Rectal smooth muscle tissue (tissue), 1 donor: ENCODE results near the gene ULBP1.
"Not testable (repeated sequence)": the region's sequence is repeated elsewhere in the genome, so short reads cannot be mapped to it uniquely, and the experiment has no call there.

Experiments
- H3K27ac ChIP-seq: one replicate; pipeline ENCODE4 v1.7.0; 2013; ENCODE audit warnings: low read depth, low read length, inconsistent platforms
- H3K27me3 ChIP-seq: one replicate; pipeline ENCODE4 v1.7.0; 2013; ENCODE audit warnings: low read length; ENCODE audit not compliant: control insufficient read depth, insufficient read depth
- H3K36me3 ChIP-seq: one replicate; pipeline ENCODE4 v1.7.0; 2013; ENCODE audit warnings: low read length; ENCODE audit not compliant: control insufficient read depth, insufficient read depth
- H3K4me1 ChIP-seq: one replicate; pipeline ENCODE4 v1.7.0; 2013; ENCODE audit warnings: low read length; ENCODE audit not compliant: control insufficient read depth, insufficient read depth
- H3K4me3 ChIP-seq: one replicate; pipeline ENCODE4 v1.7.0; 2013; ENCODE audit warnings: low read length
- H3K9ac ChIP-seq: one replicate; pipeline ENCODE4 v1.7.0; 2013; ENCODE audit warnings: low read length

ULBP1 gene, protein sequence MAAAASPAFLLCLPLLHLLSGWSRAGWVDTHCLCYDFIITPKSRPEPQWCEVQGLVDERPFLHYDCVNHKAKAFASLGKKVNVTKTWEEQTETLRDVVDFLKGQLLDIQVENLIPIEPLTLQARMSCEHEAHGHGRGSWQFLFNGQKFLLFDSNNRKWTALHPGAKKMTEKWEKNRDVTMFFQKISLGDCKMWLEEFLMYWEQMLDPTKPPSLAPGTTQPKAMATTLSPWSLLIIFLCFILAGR

DNA sequence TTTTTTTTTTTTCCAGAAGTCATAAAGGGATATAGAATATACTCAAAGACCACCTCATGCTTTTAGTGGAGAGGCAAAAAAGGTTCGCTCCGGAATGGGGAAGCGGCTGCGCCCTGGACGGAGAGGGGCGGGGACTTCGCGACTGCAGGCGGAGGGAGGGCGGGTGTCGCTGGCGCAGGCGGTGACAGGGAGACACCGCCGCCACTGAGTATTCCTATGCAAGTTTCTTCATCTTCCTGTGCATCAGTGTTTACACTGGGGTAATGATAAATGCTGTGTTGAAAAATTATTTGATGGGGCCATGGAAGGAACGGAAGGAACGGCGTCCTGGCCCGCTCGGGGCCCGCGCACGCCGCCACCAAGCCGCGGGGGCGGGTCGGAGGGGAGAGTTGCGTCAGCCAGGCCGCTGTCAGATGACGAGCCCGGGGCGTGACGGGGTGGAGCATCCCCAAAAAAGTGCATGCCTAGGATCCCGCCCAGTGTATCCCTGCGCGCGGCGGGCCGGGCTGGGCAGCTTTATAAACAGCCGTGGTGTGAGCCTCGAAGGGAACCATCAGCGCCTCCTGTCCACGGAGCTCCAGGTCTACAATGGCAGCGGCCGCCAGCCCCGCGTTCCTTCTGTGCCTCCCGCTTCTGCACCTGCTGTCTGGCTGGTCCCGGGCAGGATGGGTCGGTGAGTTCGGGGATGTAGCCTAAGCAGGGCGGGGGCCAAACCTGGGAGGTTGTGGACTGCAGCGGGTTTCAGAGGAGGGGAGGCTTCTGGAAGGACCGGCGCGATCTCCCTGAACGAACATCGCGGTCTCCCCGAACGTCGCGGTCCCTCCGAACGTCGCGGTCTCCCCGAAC lies at the start of gene ULBP1:
Gene ULBP1 (plus strand): TSS at position 482 of the 846 bp plus-strand sequence. CDS start 107 bp downstream, at position 589.
- no peak within 1 kb of the TSS for H3K27ac ChIP-seq
- H3K4me1 ChIP-seq, result peaks cover 5% of the 10 kb centered on the region
- no peak within 1 kb of the TSS for H3K9ac ChIP-seq
- no peaks in the 10 kb centered on the region for H3K36me3 ChIP-seq
- H3K4me3 ChIP-seq, result peak within 1 kb of the TSS; percentile 67
- H3K27me3 ChIP-seq, result peaks cover 40% of the 10 kb centered on the region

- Histone ChIP-seq H3K27ac (no peak overlapping the region), H3K27me3 (no peaks in the 10 kb centered on the region), H3K4me1 (no peaks in the 10 kb centered on the region), H3K4me3 (no peak overlapping the region), H3K36me3 (no peaks in the 10 kb centered on the region), H3K9ac (no peak overlapping the region)
Measured at GRCh38 chr6:149915970-149916865, 47.5 kb upstream of the ULBP1 start.

GRCh38 chr6:149917679-149918078 lies 46.1 kb upstream of the ULBP1 start:
- peaks cover 1% of the 10 kb centered on the region for H3K27me3 ChIP-seq
- no peak overlapping the region for H3K27ac ChIP-seq
- H3K4me1 ChIP-seq, result no peaks in the 10 kb centered on the region
- no peak overlapping the region for H3K4me3 ChIP-seq
- H3K36me3 ChIP-seq, result no peaks in the 10 kb centered on the region
- no peak overlapping the region for H3K9ac ChIP-seq

GRCh38 chr6:149918151-149918905 lies 45.4 kb upstream of the ULBP1 start:
- Histone ChIP-seq H3K9ac (no peak overlapping the region), H3K27ac (no peak overlapping the region), H3K27me3 (peaks cover 3% of the 10 kb centered on the region), H3K4me3 (no peak overlapping the region), H3K4me1 (no peaks in the 10 kb centered on the region), H3K36me3 (no peaks in the 10 kb centered on the region)

- not testable (repeated sequence) for H3K27me3 ChIP-seq, H3K27ac ChIP-seq, H3K4me1 ChIP-seq
Measured at GRCh38 chr6:149919126-149919833, 44.5 kb upstream of the ULBP1 start.

DNA sequence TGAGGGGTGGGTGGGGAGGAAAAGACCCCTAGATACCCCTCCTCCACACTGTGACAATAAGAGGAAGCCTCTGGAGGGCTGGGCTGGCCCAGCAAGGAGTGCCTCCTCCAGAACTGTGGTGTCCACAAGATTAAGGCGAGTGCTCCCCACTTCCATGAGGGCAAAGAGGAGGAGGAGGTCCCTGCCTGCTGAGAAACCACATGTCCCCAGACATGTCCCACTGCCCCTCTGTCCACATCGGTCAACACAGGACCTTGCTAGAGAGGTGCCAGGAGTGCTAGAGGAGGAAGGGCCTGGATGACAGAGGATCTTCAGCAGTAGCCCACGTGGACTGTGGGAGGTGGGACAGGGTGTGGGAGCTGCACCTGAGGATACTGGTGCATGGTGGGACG lies 43.9 kb upstream of the ULBP1 start:
- Histone ChIP-seq H3K4me1 (no peaks in the 10 kb centered on the region), H3K36me3 (no peaks in the 10 kb centered on the region), H3K9ac (no peak overlapping the region), H3K27me3 (peaks cover 3% of the 10 kb centered on the region), H3K4me3 (no peak overlapping the region), H3K27ac (no peak overlapping the region)

More at GRCh38 chr6:149919126-149919833, 44.5 kb upstream of the ULBP1 start:
- H3K36me3 ChIP-seq, H3K9ac ChIP-seq, H3K4me3 ChIP-seq: not testable (repeated sequence)

DNA sequence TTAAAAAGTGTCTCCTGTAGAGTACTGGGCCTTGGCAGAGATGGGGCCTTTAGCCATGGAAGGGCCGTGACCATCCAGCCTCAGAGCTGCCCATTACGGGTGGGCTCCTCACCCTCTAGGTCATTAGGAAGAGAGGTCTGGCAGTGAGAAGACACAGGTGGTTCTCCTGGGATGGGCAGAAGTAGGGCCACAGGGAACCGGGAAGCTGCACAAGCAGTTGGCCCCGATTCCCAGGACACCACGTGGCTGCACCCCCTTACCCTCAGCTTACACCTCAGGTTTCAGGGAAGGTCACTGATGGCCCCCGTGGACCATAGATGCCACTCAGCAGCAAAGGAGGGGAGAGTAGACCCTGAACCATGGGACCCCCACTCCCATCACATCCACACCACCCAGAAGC lies 42.4 kb upstream of the ULBP1 start:
- Histone ChIP-seq H3K4me1 (no peaks in the 10 kb centered on the region), H3K27me3 (peaks cover 5% of the 10 kb centered on the region), H3K36me3 (no peaks in the 10 kb centered on the region), H3K27ac (no peak overlapping the region), H3K4me3 (no peak overlapping the region), H3K9ac (no peak overlapping the region)

DNA sequence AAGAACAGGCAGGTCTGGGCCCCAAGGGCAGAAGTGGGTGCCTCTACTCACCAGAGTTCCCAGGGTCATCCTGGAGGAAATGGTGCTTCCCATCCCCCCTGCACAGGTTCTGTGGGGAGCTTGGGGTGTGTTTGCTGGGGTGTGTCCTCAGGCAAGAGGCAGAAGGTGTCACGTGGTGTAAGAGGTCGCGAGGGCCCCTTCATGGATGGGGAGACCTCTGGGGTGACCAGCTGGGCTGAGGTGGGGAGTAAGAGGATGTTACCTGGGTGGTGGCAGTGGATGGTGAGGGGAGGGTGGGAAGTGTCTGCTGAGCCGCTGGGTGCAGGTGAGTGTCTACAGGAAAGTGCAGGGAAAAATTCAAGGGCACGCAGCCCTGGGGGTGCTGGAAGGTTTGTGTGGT lies 41.7 kb upstream of the ULBP1 start:
- not testable (repeated sequence) for H3K27ac ChIP-seq, H3K4me1 ChIP-seq, H3K9ac ChIP-seq, H3K4me3 ChIP-seq, H3K36me3 ChIP-seq, H3K27me3 ChIP-seq

DNA sequence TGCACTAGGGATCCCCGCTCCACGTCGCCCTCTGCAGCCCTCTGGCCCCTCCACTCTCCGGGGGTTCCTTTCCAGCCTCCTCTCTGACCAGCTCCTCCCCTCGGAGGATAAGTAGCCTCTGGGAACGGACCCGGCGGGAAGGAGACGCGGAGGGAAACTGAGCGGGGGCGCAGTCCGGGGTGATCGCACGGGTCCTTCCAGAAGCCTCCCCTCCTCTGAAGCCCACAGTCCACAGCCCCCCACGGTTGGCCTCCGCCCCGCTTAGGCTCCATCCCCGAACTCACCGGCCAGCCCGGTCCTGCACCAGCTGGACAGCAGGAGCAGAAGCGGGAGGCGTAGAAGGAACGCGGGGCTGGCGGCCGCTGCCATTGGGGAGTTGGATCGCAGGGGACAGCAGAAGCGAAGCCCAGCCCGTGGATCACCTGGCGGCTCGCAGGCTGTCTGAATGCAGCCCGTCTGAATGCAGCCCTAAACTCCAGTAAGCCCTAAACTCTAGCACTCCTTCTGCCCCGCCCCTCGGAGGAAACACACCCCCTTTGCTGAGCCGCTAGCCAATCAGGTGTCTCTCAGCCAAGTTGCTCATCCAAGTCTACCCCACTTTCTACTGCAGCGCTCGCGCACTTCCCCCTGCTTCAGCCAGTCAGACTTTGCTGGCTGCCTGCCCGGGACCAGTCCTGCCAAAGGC lies 41.0 kb upstream of the ULBP1 start, which contains the start of gene RAET1G:
Gene RAET1G (minus strand): TSS at position 480 of the 685 bp plus-strand sequence. CDS start 111 bp downstream, at position 369.
- Histone ChIP-seq H3K36me3 (no peaks in the 10 kb centered on the region), H3K4me3 (peak within 1 kb of the TSS; percentile 80), H3K9ac (peak within 1 kb of the TSS; percentile 28), H3K27ac (no peak within 1 kb of the TSS), H3K27me3 (peaks cover 5% of the 10 kb centered on the region), H3K4me1 (no peaks in the 10 kb centered on the region)

- Histone ChIP-seq H3K4me1 (no peaks in the 10 kb centered on the region), H3K27me3 (peaks cover 5% of the 10 kb centered on the region), H3K9ac (peak overlapping the region; percentile 28)
Measured at GRCh38 chr6:149923327-149923986, 40.3 kb upstream of the ULBP1 start.

More at GRCh38 chr6:149923327-149923986, 40.3 kb upstream of the ULBP1 start:
- Histone ChIP-seq H3K36me3 (no peaks in the 10 kb centered on the region), H3K27ac (no peak overlapping the region), H3K4me3 (peak overlapping the region; percentile 80)
